T-helper 17 cell (primary cell): ENCODE data around the gene ATP2B2. TPM values are rescaled to one million over a fixed set of nuclear protein-coding genes. Genes with fewer than 3 reads are reported as not detected.

Source experiments
- ATAC-seq: fragments of 150-1000 bp; cut with Tn5 transposase; 2 replicates; pipeline ENCODE4 v1.10.0; 2021; ENCODE audit warnings: mild to moderate bottlenecking, moderate library complexity
- DNase-seq, 3 donors: peaks; one replicate each; pipeline versions ENCODE4 v3.0.0 to v3.0.0-alpha.2; 2020 to 2021
- H3K9me3 ChIP-seq: one replicate; pipeline ENCODE4 v1.7.0; 2013; ENCODE audit warnings: low read length, mild to moderate bottlenecking; ENCODE audit not compliant: control insufficient read depth, poor library complexity, severe bottlenecking
- H3K27ac Mint-ChIP-seq: one replicate; pipeline ENCODE4 v1.8.0; 2022; ENCODE audit warnings: mild to moderate bottlenecking, moderate library complexity, mixed read lengths
- H3K27me3 Mint-ChIP-seq: one replicate; pipeline ENCODE4 v1.8.0; 2022; ENCODE audit warnings: mixed read lengths
- H3K36me3 Mint-ChIP-seq: one replicate; pipeline ENCODE4 v1.8.0; 2022; ENCODE audit warnings: low read depth, mixed read lengths
- H3K4me1 Mint-ChIP-seq: one replicate; pipeline ENCODE4 v1.8.0; 2022; ENCODE audit warnings: mild to moderate bottlenecking, mixed read lengths
- H3K4me3 Mint-ChIP-seq: one replicate; pipeline ENCODE4 v1.8.0; 2022; ENCODE audit warnings: mild to moderate bottlenecking, moderate library complexity, mixed read lengths
- total RNA-seq, 4 donors: library from RNA in 2 of 4; stranded (reverse) in 2 of 4; gene quantifications; one replicate each; pipeline ENCODE4 v1.2.3 and lab custom pipeline; 2022 to 2026

The ATP2B2 gene
- total RNA-seq, 2 donors from 2014 or later: not detected

GRCh38 chr3:10288575-10288960 lies 216.8 kb downstream of the ATP2B2 start:
- DNase-seq (no peak), ATAC-seq (no peak)
- peaks cover 3% of the 10 kb centered on the region for H3K36me3 Mint-ChIP-seq
- no peaks in the 10 kb centered on the region for H3K27me3 Mint-ChIP-seq
- peaks cover 23% of the 10 kb centered on the region for H3K4me1 Mint-ChIP-seq
- no peaks in the 10 kb centered on the region for H3K9me3 ChIP-seq
- no peak overlapping the region for H3K27ac Mint-ChIP-seq
- H3K4me3 Mint-ChIP-seq: no peak overlapping the region

DNA sequence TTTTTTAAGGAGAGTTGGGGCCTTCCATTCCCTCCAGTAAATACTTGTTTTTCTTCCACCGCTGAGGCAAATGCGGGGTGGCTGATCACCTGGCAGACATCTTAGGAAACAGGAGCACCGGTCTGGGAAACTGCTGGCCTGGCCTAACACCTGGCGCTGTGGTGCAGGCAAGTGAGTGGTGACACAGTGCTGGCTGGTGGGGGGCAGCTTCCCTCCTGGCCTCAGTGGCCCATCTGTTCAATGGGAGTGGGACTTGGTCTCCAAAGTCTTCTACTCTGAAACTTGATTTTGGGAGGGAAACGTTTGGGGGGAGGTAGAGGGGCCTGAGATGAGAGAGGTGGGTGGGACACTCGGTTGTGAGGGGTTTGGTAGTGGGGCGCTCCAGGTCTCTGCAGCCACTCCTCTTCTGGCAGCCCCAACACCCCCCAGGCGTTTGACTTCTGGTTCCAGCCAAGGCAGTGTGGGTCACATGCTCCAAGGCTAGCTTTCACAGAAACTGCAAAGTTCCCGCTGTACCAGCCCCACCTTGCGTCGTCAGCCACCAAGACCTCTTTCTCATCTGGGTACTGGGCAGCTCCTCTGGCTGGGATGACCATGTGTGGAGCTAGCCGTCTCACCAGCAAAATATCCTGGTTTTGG lies 217.3 kb downstream of the ATP2B2 start:
- H3K9me3 ChIP-seq: no peaks in the 10 kb centered on the region
- Mint-ChIP-seq H3K4me1 (peaks cover 23% of the 10 kb centered on the region), H3K27me3 (no peaks in the 10 kb centered on the region), H3K27ac (no peak overlapping the region), H3K36me3 (peaks cover 3% of the 10 kb centered on the region), H3K4me3 (no peak overlapping the region)
- no peak for ATAC-seq
- DNase-seq: no peak

DNA sequence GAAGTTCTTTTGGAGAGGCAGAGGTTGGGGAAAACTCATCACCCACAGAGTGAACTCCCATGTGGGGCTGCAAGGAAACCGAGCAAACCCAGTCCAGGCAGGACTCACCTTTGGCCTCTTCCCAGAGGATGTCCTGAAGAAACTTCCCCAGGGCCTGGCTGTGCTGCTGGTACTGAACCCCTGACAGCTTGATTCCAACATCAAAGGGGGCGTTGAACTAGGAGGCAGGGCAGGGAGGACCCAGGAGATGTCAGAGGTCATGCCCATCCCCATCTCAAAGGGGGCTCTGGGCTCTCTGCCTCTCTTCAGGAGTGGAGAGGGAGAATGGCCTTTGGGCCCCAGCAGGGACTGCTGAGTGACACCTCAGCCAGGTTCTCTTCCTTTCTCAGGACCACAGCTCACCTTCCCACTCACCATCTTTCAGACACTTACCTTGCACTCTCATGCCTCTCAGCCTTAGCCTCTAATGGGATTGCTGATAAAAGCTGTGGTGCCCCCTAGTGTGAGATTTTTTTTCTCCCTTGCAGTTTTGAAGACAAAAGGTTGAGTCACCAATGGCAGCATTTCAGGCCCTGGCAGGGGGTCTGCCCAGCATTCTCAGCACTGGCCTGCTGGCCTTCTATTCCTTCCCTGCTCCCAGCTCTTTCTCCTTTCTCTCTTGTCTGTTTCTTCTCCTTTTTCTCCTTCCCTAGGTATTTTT lies 218.6 kb downstream of the ATP2B2 start:
- Mint-ChIP-seq H3K4me3 (no peak overlapping the region), H3K27ac (peak overlapping the region; percentile 93), H3K36me3 (peaks cover 3% of the 10 kb centered on the region), H3K27me3 (no peaks in the 10 kb centered on the region), H3K4me1 (peaks cover 20% of the 10 kb centered on the region)
- DNase-seq (peak in 1 of 3 donors; percentile 38), ATAC-seq (no peak)
- H3K9me3 ChIP-seq: no peaks in the 10 kb centered on the region

GRCh38 chr3:10286133-10286524 lies 219.3 kb downstream of the ATP2B2 start:
- peak overlapping the region; percentile 93 for H3K27ac Mint-ChIP-seq

DNA sequence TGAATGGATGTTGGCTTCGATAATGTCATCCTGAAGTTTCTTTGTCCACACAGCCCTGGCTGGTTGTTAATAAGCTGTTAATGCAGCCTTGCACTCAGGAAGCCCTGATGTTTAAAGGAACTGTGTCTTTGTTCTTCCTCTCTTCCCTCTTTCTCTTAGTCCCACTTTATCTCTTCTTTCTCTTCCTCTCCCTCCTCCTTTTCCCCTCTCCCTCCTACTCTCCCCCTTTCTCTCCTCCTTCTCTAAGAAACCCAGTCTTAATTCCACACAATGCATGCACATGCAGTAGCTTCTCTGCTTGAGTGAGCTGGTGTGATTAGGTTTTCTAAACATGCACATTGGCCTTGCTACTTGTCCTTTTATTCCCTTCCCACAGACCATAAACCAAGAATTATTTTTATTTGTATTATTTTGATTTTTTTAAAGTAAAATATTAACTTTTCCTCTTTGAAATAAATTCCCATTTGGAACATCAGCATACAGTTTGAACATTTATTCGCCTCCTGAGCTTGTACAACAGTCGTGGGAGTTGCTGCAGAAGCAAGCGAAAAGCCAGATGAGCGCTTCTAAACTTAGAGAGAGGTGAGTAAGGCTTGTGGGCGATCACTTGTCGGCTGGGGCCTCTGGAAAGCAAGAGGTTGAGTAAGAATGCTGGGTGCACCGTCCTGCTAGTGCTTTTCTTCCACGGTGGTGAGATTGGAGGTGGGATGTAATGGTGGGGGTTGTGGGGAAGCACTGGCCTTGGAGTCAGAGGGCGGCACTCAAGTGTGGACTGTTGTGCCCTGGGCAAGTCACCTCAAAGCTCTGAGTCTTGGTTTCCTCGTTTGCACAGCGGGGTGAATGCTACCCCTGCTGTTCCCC lies 219.9 kb downstream of the ATP2B2 start:
- Mint-ChIP-seq H3K4me1 (peaks cover 20% of the 10 kb centered on the region), H3K27me3 (no peaks in the 10 kb centered on the region), H3K36me3 (peaks cover 3% of the 10 kb centered on the region), H3K27ac (peak overlapping the region; percentile 93), H3K4me3 (peak overlapping the region; percentile 59)
- ATAC-seq (no peak), DNase-seq (no peak)
- no peaks in the 10 kb centered on the region for H3K9me3 ChIP-seq

More at GRCh38 chr3:10286133-10286524, 219.3 kb downstream of the ATP2B2 start:
- Mint-ChIP-seq H3K36me3 (peaks cover 3% of the 10 kb centered on the region), H3K4me3 (no peak overlapping the region), H3K4me1 (peaks cover 20% of the 10 kb centered on the region), H3K27me3 (no peaks in the 10 kb centered on the region)
- ATAC-seq: no peak
- DNase-seq: no peak
- no peaks in the 10 kb centered on the region for H3K9me3 ChIP-seq

DNA sequence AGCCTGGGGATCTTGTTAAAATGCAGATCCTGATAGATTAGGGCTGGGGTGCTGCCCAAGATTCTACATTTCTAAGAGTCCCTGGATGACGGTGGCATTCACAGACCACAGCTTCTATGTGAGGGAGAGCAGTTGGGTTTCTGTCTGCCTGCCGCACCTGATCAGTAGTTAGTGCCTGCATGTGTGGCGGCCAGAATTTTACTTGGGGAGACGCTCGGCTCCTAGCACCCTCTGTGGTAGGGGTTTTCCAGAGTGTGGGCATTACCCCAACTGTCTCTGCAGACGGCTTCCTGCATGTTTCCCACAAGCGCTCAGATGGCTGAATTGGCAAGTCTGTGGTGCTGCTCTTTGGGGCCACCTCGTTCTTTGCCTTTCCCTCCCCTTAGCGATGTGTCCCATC lies 220.9 kb downstream of the ATP2B2 start:
- peak overlapping the region; percentile 93 for H3K27ac Mint-ChIP-seq
- no peaks in the 10 kb centered on the region for H3K9me3 ChIP-seq
- H3K27me3 Mint-ChIP-seq: no peaks in the 10 kb centered on the region
- H3K4me1 Mint-ChIP-seq: peaks cover 22% of the 10 kb centered on the region
- peak; percentile 31 to 63 (median 62) for DNase-seq
- peak; percentile 96 for ATAC-seq
- H3K4me3 Mint-ChIP-seq: peak overlapping the region; percentile 60
- peaks cover 3% of the 10 kb centered on the region for H3K36me3 Mint-ChIP-seq

DNA sequence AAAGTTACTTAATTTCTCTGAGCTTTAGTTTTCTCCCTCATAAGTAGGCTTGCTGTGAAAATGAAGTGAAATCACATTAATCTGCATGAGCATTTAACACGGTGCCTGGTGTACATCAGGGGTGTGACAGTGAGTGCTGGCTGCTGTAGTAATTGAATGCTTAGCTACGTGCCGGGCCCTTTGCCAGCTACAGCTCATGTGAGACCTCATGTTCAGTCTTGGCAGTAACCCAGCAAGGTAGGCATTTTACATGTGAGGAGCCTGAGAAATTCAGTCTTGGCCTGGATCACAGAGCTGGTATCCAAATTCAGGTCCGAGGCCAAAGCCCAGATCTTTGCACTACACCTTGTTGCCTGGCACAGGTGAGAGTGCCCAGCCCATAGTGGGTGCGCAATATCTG lies 221.7 kb downstream of the ATP2B2 start:
- peaks cover 3% of the 10 kb centered on the region for H3K36me3 Mint-ChIP-seq
- no peaks in the 10 kb centered on the region for H3K9me3 ChIP-seq
- no peaks in the 10 kb centered on the region for H3K27me3 Mint-ChIP-seq
- ATAC-seq (no peak), DNase-seq (no peak)
- peak overlapping the region; percentile 93 for H3K27ac Mint-ChIP-seq
- H3K4me3 Mint-ChIP-seq: peak overlapping the region; percentile 60
- peaks cover 22% of the 10 kb centered on the region for H3K4me1 Mint-ChIP-seq

- no peak overlapping the region for H3K4me3 Mint-ChIP-seq
- no peaks in the 10 kb centered on the region for H3K27me3 Mint-ChIP-seq
- H3K36me3 Mint-ChIP-seq: peaks cover 2% of the 10 kb centered on the region
- ATAC-seq: no peak
- peaks cover 23% of the 10 kb centered on the region for H3K4me1 Mint-ChIP-seq
- H3K27ac Mint-ChIP-seq: peak overlapping the region; percentile 34
- no peak for DNase-seq
- no peaks in the 10 kb centered on the region for H3K9me3 ChIP-seq
Observed at GRCh38 chr3:10281951-10282350, 223.4 kb downstream of the ATP2B2 start.

DNA sequence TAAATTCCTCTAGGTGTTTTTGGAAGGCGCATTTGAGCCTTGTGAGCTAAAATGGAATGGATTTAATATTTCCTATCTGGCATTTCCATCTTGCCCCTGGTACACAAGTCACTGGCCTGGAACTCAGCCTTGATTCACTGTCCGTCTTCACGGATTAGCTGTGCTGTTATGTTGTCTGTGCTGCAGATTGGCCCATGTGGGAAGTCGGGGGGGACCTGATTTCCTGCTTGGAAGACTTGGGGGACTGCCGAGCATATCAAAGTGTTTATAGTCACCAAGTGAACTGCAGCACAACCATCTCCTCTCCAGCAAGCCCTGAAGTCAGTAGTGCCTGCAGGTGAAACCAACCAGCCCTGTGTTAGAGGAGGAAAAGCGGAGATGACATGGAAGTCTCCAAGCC lies 224.8 kb downstream of the ATP2B2 start:
- Mint-ChIP-seq H3K4me3 (no peak overlapping the region), H3K27ac (peak overlapping the region; percentile 29), H3K27me3 (no peaks in the 10 kb centered on the region), H3K4me1 (peaks cover 23% of the 10 kb centered on the region), H3K36me3 (peaks cover 2% of the 10 kb centered on the region)
- DNase-seq (no peak), ATAC-seq (no peak)
- H3K9me3 ChIP-seq: no peaks in the 10 kb centered on the region

- ATAC-seq (no peak), DNase-seq (no peak)
- no peaks in the 10 kb centered on the region for H3K9me3 ChIP-seq
- peaks cover 23% of the 10 kb centered on the region for H3K4me1 Mint-ChIP-seq
- H3K27me3 Mint-ChIP-seq: no peaks in the 10 kb centered on the region
- no peak overlapping the region for H3K4me3 Mint-ChIP-seq
- peaks cover 2% of the 10 kb centered on the region for H3K36me3 Mint-ChIP-seq
- H3K27ac Mint-ChIP-seq: peak overlapping the region; percentile 29
Observed at GRCh38 chr3:10280177-10280529, 225.2 kb downstream of the ATP2B2 start.

GRCh38 chr3:10279384-10280176 lies 225.8 kb downstream of the ATP2B2 start:
- DNase-seq (no peak), ATAC-seq (no peak)
- H3K9me3 ChIP-seq: no peaks in the 10 kb centered on the region
- Mint-ChIP-seq H3K27me3 (no peaks in the 10 kb centered on the region), H3K36me3 (peaks cover 2% of the 10 kb centered on the region), H3K4me3 (no peak overlapping the region), H3K4me1 (peaks cover 18% of the 10 kb centered on the region), H3K27ac (peak overlapping the region; percentile 29)

GRCh38 chr3:10278501-10278900 lies 226.9 kb downstream of the ATP2B2 start:
- no peaks in the 10 kb centered on the region for H3K27me3 Mint-ChIP-seq
- H3K27ac Mint-ChIP-seq: peak overlapping the region; percentile 2
- DNase-seq (no peak), ATAC-seq (no peak)
- H3K9me3 ChIP-seq: no peaks in the 10 kb centered on the region
- H3K4me1 Mint-ChIP-seq: peaks cover 21% of the 10 kb centered on the region
- peaks cover 2% of the 10 kb centered on the region for H3K36me3 Mint-ChIP-seq
- H3K4me3 Mint-ChIP-seq: no peak overlapping the region
